Thyroid gland (tissue), 4 donors: ENCODE measurements around the gene ZBP1.

Source experiments
- POLR2A ChIP-seq, 2 donors: fragments of 450-650 bp; IDR thresholded peaks; one replicate each; pipeline ENCODE4 v1.6.1; 2017; ENCODE audit warnings: antibody characterized with exemption in 2 of 2, mild to moderate bottlenecking in 2 of 2, moderate library complexity in 1 of 2
- TF ChIP-seq, protein P1 (sequence below), 6 experiments: fragments of 200-600 bp in 3 of 6; fragments of 450-650 bp in 3 of 6; sonication (generic) in 3 of 6; IDR thresholded peaks; one replicate each; pipeline ENCODE4 v1.5.1; 2016 to 2019; ENCODE audit warnings: antibody characterized with exemption in 6 of 6, mild to moderate bottlenecking in 2 of 6, inconsistent platforms in 1 of 6, moderate library complexity in 1 of 6

DNA sequence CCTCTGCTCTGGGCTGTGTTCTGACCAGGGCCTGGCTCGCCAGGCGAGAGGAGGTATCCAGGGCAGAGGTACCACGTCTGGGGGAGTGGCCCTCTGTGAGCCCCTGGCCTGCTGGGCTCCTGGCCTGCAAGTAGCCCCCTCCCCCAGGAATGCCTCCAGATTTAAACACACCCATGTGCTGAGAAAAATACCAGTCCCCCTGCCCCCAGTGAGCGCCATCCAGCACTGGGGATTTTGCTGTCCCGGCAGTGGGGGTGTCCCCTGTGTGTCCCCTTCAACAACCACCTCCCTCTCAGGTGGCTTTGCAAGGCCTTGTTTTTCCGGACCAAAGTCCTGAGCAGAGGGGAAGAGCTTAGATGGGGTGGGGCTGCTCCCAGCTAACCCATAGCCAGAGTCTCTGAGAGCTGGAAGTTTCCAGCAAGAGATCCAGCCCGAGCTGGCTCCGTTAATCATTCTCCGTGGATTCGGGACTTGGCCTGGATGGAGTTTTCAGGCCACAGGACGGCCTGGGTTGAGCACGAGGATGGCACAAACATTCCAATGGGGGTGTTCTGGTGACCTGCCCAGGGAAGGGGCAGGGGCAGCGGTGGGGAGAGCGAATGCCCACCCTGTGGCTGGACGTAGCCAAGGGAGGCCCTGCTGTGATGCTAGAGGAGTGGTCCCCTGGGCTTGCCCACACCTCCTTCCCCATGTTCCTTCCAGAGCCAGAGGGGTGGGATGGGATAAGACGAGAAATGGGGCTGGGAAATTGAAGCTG is 30.3 kb downstream of the ZBP1 start:
- TF ChIP-seq, protein P1, sequence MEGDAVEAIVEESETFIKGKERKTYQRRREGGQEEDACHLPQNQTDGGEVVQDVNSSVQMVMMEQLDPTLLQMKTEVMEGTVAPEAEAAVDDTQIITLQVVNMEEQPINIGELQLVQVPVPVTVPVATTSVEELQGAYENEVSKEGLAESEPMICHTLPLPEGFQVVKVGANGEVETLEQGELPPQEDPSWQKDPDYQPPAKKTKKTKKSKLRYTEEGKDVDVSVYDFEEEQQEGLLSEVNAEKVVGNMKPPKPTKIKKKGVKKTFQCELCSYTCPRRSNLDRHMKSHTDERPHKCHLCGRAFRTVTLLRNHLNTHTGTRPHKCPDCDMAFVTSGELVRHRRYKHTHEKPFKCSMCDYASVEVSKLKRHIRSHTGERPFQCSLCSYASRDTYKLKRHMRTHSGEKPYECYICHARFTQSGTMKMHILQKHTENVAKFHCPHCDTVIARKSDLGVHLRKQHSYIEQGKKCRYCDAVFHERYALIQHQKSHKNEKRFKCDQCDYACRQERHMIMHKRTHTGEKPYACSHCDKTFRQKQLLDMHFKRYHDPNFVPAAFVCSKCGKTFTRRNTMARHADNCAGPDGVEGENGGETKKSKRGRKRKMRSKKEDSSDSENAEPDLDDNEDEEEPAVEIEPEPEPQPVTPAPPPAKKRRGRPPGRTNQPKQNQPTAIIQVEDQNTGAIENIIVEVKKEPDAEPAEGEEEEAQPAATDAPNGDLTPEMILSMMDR (IDR thresholded peaks at IDR 0.05), result no peak
- TF ChIP-seq POLR2A (IDR thresholded peaks at IDR 0.05), result no peak
